Coronary artery (tissue), 2 donors: ENCODE results near the gene TRIP4.
A peak's percentile ranks its signal among the peaks of the same experiment; 100 is the strongest.

Experiments
- DNase-seq: peaks from one replicate; pipeline ENCODE4 v3.0.0-alpha.2; 2017; ENCODE audit warnings: low spot score
- H3K27ac ChIP-seq, 2 donors: fragments of 200-600 bp; sonication (generic); one replicate each; pipeline ENCODE4 v1.5.1; 2016 to 2019
- H3K4me3 ChIP-seq: fragments of 200-600 bp; sonication (generic); 2 replicates; pipeline ENCODE4 v1.5.1; 2016; ENCODE audit warnings: mild to moderate bottlenecking, moderate library complexity
- TF ChIP-seq, protein P1 (sequence below): fragments of 200-600 bp; sonication (generic); IDR thresholded peaks from one replicate; pipeline ENCODE4 v1.5.1; 2019; ENCODE audit warnings: antibody characterized with exemption

The TRIP4 gene

DNA sequence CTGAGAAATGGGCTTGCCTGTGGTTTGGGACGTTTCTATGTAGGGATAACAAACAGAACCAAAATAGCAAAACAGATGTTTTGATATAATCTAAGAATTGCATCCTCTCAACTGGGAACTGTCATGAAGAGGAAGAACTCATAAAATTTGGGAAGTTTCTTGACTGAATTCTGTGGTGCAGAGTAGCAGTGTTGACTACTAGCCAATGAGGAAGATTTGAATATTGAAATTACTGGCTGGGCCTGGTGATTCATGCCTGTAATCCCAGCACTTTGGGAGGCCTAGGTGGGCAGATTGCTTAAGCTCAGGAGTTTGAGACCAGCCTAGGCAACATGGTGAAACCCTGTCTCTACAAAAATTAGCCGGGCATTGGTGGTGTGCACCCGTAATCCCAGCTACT lies 114.9 kb downstream of the TRIP4 start:
- Histone ChIP-seq H3K27ac (peak overlapping the region in 1 of 2 donors; percentile 44), H3K4me3 (no peak overlapping the region)
- no peak for DNase-seq
- TF ChIP-seq, protein P1, sequence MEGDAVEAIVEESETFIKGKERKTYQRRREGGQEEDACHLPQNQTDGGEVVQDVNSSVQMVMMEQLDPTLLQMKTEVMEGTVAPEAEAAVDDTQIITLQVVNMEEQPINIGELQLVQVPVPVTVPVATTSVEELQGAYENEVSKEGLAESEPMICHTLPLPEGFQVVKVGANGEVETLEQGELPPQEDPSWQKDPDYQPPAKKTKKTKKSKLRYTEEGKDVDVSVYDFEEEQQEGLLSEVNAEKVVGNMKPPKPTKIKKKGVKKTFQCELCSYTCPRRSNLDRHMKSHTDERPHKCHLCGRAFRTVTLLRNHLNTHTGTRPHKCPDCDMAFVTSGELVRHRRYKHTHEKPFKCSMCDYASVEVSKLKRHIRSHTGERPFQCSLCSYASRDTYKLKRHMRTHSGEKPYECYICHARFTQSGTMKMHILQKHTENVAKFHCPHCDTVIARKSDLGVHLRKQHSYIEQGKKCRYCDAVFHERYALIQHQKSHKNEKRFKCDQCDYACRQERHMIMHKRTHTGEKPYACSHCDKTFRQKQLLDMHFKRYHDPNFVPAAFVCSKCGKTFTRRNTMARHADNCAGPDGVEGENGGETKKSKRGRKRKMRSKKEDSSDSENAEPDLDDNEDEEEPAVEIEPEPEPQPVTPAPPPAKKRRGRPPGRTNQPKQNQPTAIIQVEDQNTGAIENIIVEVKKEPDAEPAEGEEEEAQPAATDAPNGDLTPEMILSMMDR = no peak

DNA sequence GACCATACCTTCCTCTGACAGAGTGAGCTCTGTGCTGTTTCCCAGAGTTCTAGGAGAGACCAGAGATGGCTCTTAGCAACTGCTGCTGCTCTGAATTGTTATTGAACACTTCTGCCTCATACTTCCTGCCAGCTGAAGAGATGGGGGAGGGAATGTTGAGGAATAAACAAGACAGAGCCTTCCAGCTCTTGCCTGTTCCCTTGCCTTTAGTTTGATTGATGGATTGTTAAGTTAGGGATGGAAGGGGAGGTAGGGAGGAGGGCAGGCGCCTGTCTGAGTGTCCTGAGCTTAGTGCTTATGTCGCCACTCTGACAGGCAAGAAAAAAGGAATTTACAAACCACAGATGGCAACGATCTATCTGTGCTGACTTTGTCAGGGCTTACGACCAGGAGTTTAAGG lies 115.6 kb downstream of the TRIP4 start:
- DNase-seq = no peak
- TF ChIP-seq, protein P1 = no peak
- peak overlapping the region in 1 of 2 donors; percentile 44 for H3K27ac ChIP-seq
- no peak overlapping the region for H3K4me3 ChIP-seq

DNA sequence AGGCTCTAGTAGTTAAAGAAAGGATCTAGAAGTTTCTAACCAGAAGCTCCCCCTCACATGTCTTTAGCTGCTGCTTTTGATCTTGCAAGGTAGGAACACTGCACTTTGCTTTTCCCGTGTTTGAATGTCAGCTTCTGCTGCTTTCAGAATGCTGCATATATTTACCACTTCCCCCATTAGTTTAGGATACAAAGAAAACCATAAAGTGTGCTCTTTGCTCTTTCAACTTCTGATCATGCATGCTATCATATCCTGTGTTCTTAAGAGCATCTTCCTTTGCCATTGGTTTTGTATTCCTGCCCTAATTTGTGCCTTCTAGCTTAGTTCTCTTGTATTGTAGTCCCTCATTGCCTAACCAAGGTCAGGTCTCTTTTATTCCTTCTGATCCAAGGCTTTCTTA lies 116.0 kb downstream of the TRIP4 start:
- H3K4me3 ChIP-seq = no peak overlapping the region
- no peak for DNase-seq
- TF ChIP-seq, protein P1 = no peak
- no peak overlapping the region for H3K27ac ChIP-seq
